ENCODE data around the gene FNBP1. TPM values are rescaled to one million over a fixed set of nuclear protein-coding genes. Genes with fewer than 3 reads are reported as not detected.
A peak's percentile ranks its signal among the peaks of the same experiment; 100 is the strongest.
"Not testable (repeated sequence)": the region's sequence is repeated elsewhere in the genome, so short reads cannot be mapped to it uniquely, and the experiment has no call there.

FNBP1 gene
- total RNA-seq, 1 donor from 2014 or later: 23.5 TPM

- no peak for ATAC-seq
Measured at GRCh38 chr9:129914051-129914450, 128.9 kb downstream of the FNBP1 start.

GRCh38 chr9:129910628-129911567 is 132.1 kb downstream of the FNBP1 start:
- peak; percentile 94 for ATAC-seq

GRCh38 chr9:129909851-129910250 is 133.1 kb downstream of the FNBP1 start:
- no peak for ATAC-seq

- no peak for ATAC-seq
Measured at GRCh38 chr9:129908906-129909305, 134.1 kb downstream of the FNBP1 start.

- ATAC-seq: no peak
Measured at GRCh38 chr9:129907201-129907600, 135.8 kb downstream of the FNBP1 start.

GRCh38 chr9:129906298-129906697 is 136.7 kb downstream of the FNBP1 start:
- no peak for ATAC-seq

GRCh38 chr9:129904734-129905133 is 138.3 kb downstream of the FNBP1 start:
- no peak for ATAC-seq

GRCh38 chr9:129902740-129903134 is 140.3 kb downstream of the FNBP1 start:
- ATAC-seq: no peak

- no peak for ATAC-seq
Measured at GRCh38 chr9:129901993-129902739, 140.8 kb downstream of the FNBP1 start.

GRCh38 chr9:129900263-129901027 is 142.5 kb downstream of the FNBP1 start:
- peak; percentile 45 for ATAC-seq

- ATAC-seq: no peak
Measured at GRCh38 chr9:129899620-129900019, 143.4 kb downstream of the FNBP1 start.

- peak; percentile 67 for ATAC-seq
Measured at GRCh38 chr9:129898185-129898584, 144.8 kb downstream of the FNBP1 start.

- ATAC-seq: no peak
Measured at GRCh38 chr9:129897263-129897662, 145.7 kb downstream of the FNBP1 start.

- no peak for ATAC-seq
Measured at GRCh38 chr9:129895376-129896268, 147.4 kb downstream of the FNBP1 start.

GRCh38 chr9:129894120-129894823 is 148.7 kb downstream of the FNBP1 start:
- ATAC-seq: no peak

- ATAC-seq: no peak
Measured at GRCh38 chr9:129891569-129891968, 151.4 kb downstream of the FNBP1 start.

GRCh38 chr9:129890718-129891299 is 152.2 kb downstream of the FNBP1 start:
- not testable (repeated sequence) for ATAC-seq

GRCh38 chr9:129889941-129890717 is 152.9 kb downstream of the FNBP1 start:
- no peak for ATAC-seq

GRCh38 chr9:129889122-129889940 is 153.7 kb downstream of the FNBP1 start:
- ATAC-seq: no peak

All from esophagus mucosa (tissue), 1 donor.